C4-2B (cell line): ENCODE results near the gene GDAP2.
"Not testable (repeated sequence)": the region's sequence is repeated elsewhere in the genome, so short reads cannot be mapped to it uniquely, and the experiment has no call there.

ENCODE experiments used
- H3K27ac ChIP-seq: fragments of 450-650 bp; 2 replicates; pipeline ENCODE4 v1.5.1; 2017
- CTCF ChIP-seq: fragments of 450-650 bp; conservative IDR thresholded peaks from 2 replicates; pipeline ENCODE4 v1.5.1; 2017; ENCODE audit warnings: mild to moderate bottlenecking
- ZFX ChIP-seq: fragments of 450-650 bp; IDR thresholded peaks from 2 replicates; pipeline ENCODE4 v1.6.1; 2017

The GDAP2 gene

GRCh38 chr1:117860896-117861610, 68.4 kb downstream of the GDAP2 start:
- H3K27ac ChIP-seq: no peak overlapping the region
- TF ChIP-seq ZFX (no peak), CTCF (no peak)

GRCh38 chr1:117859901-117860300, 69.5 kb downstream of the GDAP2 start:
- no peak overlapping the region for H3K27ac ChIP-seq
- TF ChIP-seq ZFX: no peak
- TF ChIP-seq CTCF: no peak

- H3K27ac ChIP-seq: no peak overlapping the region
- TF ChIP-seq CTCF (no peak), ZFX (no peak)
Measured at GRCh38 chr1:117857418-117857817, 72.0 kb downstream of the GDAP2 start.

GRCh38 chr1:117852853-117853553, 76.4 kb downstream of the GDAP2 start:
- TF ChIP-seq CTCF (no peak), ZFX (no peak)
- H3K27ac ChIP-seq: no peak overlapping the region

- TF ChIP-seq CTCF (no peak), ZFX (no peak)
- H3K27ac ChIP-seq: no peak overlapping the region
Measured at GRCh38 chr1:117851687-117852086, 77.7 kb downstream of the GDAP2 start.

GRCh38 chr1:117846674-117847425, 82.6 kb downstream of the GDAP2 start:
- H3K27ac ChIP-seq: no peak overlapping the region
- no peak for TF ChIP-seq ZFX
- no peak for TF ChIP-seq CTCF

- not testable (repeated sequence) for H3K27ac ChIP-seq
Measured at GRCh38 chr1:117844478-117844877, 84.9 kb downstream of the GDAP2 start.
